AG10803 (cell line): ENCODE measurements around the gene PRR12.

Experiments used
- DNase-seq: peaks from one replicate; pipeline ENCODE4 v3.0.0; 2010; ENCODE audit warnings: low read depth
- H3K4me3 ChIP-seq: 2 replicates; pipeline ENCODE4 v1.5.1; 2011; ENCODE audit warnings: mild to moderate bottlenecking, low read length, control low read depth
- TF ChIP-seq, protein P1 (sequence below): conservative IDR thresholded peaks from 2 replicates; pipeline ENCODE4 v1.5.1; 2011; ENCODE audit warnings: mild to moderate bottlenecking, low read length, control low read depth, inconsistent platforms

Gene PRR12

DNA sequence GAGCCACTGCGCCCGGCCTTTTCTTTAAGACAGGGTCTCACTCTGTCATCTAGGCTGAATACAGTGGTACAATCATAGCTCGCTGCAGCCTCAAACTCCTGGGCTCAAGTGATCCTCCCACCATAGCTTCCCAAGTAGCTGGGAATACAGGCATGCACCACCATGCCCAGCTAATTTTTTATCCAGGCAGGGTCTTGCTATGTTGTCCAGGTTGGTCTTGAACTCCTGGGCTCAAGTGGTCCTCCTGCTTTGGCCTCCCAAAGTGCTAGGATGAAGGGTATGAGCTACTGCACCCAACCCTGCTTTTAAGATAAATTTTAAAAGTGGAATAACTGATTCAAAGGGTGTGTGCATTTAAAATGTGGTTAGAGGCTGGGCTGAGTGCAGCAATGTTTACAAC is 24.7 kb upstream of the PRR12 start:
- H3K4me3 ChIP-seq = no peak overlapping the region
- TF ChIP-seq, protein P1, sequence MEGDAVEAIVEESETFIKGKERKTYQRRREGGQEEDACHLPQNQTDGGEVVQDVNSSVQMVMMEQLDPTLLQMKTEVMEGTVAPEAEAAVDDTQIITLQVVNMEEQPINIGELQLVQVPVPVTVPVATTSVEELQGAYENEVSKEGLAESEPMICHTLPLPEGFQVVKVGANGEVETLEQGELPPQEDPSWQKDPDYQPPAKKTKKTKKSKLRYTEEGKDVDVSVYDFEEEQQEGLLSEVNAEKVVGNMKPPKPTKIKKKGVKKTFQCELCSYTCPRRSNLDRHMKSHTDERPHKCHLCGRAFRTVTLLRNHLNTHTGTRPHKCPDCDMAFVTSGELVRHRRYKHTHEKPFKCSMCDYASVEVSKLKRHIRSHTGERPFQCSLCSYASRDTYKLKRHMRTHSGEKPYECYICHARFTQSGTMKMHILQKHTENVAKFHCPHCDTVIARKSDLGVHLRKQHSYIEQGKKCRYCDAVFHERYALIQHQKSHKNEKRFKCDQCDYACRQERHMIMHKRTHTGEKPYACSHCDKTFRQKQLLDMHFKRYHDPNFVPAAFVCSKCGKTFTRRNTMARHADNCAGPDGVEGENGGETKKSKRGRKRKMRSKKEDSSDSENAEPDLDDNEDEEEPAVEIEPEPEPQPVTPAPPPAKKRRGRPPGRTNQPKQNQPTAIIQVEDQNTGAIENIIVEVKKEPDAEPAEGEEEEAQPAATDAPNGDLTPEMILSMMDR = no peak
- DNase-seq = no peak

DNA sequence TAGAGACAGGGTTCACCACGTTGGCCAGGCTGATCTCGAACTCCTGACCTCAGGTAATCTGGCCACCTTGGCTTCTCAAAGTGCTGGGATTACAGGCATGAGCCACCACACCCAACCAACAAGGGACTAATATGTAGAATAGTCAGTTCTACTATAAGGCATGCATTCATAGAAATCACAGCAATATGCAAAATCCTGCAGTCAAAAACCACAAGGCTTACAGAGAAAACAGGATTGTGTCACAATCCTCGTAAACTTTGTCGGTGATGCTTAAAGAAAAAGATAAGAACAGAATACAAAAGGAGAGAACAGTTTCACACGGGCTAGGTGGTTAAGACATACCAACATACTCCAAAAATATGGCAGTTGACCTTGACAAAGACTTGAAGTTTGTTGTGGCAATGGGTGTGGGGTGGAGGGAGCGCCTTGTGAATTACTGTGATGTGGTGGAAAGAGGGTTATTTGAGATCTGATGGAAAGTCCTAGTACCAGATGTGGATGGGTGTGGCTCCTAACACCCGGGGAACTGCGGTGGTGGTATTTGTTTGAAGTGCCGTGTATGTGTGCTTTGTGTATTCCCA is 23.0 kb upstream of the PRR12 start:
- peak; percentile 67 for DNase-seq

DNA sequence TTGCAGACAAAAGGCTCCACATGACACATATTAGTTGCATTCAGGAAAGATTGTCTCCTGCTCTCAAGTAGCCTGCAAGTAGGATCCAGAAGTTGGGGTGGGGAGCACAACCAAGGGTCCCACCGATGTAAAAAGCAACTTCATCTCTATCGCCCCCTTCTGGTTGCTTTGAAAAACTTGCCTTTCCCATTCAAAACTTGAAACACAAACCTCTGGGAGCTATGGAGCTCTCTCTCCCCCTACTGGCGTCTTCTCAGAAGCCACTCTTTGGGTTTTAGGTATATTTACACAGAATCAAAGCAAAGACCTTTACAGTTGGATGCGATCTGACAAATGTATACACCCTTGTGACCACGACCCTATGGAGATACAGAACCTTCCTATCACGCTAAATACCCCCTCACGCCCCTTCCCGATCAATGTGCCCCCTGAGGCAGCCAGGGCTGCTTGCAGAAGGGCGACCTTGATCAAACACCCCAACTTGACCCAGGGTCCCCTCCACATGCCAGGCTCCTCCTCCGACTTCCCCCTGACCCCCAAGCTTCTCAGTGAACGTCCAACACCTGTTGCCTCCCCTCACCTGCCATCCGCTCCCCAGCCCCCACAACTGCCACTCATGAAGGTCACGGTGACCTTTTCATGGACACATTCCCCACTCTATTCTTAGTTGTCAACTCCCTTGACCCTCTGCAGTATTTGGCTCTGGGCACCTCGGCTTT is 20.7 kb upstream of the PRR12 start:
- TF ChIP-seq, protein P1 = peak; percentile 100
- peak; percentile 81 for DNase-seq
- H3K4me3 ChIP-seq = no peak overlapping the region

More for the DNA sequence above, 23.0 kb upstream of the PRR12 start:
- H3K4me3 ChIP-seq = no peak overlapping the region
- TF ChIP-seq, protein P1 = no peak

DNA sequence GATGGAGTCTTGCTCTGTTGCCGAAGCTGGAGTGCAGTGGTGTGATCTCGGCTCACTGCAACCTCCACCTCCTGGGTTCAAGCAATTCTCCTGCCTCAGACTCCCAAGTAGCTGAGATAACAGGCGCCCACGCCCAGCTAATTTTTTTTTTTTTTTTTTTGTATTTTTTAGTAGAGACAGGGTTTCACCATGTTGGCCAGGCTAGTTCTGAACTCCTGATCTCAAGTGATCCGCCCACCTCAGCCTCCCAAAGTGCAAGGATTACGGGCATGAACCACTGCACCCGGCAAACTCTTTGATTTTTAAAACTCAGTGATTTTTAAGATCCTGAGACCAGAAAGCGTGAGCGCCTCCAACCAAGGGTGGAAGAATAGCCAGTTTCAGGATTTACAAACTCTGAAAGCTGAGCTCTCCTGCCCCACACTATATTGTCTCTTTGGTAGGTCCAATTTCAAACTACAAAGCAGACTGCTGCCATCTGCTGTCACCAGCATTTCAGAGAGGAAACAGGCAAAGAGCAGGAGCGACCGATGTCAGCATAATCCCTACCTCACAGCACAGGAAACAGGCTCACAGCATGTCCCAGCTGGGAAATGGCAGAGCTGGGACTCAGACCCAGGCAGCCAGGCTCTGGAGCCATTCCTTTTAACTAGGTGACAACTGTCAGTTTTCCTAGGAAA is 19.8 kb upstream of the PRR12 start:
- no peak for DNase-seq
- H3K4me3 ChIP-seq = no peak overlapping the region
- TF ChIP-seq, protein P1 = no peak

DNA sequence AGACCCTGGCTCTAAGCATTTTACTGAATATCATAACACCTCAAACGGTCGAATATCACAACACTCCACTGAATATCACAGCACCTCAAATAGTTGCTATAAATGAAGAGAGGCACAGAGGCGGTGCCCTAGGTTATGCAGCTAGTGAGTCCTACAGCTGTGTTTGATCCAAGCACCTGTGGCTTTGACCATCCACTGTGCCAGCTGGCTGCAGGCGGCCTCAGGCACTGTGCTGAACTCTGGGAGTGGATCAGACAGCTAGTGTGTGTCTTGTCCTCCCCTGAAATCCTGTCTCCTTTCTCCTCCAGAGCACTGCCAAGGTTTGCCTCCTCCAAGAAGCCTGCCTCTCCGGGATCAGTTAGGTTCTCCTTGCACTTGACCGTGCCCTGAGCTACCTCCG is 18.0 kb upstream of the PRR12 start:
- H3K4me3 ChIP-seq = no peak overlapping the region
- TF ChIP-seq, protein P1 = no peak
- DNase-seq = no peak

DNA sequence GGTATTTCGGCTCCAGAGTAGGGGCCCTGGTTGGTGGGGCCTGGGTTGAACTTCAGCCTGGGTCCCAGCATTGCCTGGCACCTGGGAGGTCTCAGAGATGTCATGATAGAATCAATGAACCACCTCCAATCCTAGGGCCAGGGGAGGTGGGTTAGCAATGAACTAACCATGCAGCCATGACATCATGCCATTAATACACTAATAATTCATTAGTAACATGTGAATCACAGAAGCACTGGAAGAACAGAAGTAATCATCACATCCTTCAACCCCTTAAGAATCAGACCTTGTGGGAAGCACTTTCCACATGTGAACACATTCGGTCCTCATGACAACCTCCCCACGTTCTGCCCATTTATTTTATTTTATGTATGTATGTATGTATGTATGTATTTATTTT is 17.6 kb upstream of the PRR12 start:
- TF ChIP-seq, protein P1 = no peak
- DNase-seq = no peak
- no peak overlapping the region for H3K4me3 ChIP-seq
